ENCODE measurements around the gene MOB2. TPM values are rescaled to one million over a fixed set of nuclear protein-coding genes. Genes with fewer than 3 reads are reported as not detected.

Gene MOB2
- total and polyA plus RNA-seq, 9 of the 15 experiments (the other 6 are each of a cell fraction or from before 2014, with no cell fraction given): 0.17 to 36.8 (median 19.2) TPM

DNA sequence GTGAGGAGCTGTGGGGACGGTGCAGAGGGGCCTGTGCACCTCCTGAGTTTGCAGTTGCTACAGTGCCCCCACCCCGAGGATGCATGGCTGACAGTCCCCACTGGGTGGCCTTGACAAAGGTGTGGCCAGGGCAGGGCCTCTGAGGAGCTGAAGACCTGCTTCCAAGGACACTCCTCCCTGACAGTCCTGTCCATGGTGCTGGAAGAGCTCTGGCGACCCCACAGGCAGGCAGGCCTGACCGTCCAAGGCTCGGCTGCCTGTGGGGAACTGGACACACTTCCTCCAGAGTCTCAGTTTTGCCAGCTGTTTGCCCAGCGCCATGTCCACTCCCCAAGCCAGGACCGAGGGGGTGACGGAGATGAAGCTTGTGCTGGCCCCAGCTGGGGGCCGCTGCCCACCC is 64.1 kb downstream of the MOB2 start (continued):
- TF ChIP-seq MIER1 (IDR thresholded peaks at IDR 0.05; ENCODE audit: low read depth): peak; percentile 81
- peak; percentile 89 for TF ChIP-seq EHMT2 (IDR thresholded peaks at IDR 0.05)

DNA sequence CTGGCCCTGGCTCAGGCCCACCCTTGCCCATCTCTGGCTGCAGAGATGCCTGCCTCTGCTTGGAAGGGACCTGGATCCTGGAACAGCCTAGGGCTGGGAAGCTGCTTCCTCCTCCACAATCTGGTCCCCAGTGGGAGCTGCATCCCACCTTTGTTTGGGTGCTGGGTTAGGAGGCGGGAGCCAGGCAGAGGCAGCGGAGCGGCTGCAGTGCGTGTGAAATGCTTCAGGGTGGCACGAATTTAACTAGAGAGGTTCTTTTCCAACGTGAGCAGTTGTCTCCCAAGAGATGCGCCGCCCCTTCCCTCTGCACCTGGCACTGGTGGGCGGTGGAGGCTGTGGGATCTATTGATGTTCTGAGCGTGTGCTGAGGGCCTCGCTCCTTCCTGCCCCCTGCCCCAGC is 65.3 kb downstream of the MOB2 start:
- H3K4me2 ChIP-seq (ENCODE audit: insufficient read depth, low read length): no peak overlapping the region
- POLR2A ChIA-PET: no interaction called here
- peaks cover 9% of the 10 kb centered on the region for H3K9me3 ChIP-seq (replicated peaks; ENCODE audit: control insufficient read depth, insufficient read depth, low read depth, low read length)
- intact Hi-C loops (cut with micrococcal nuclease): no loop called here
- no peaks in the 10 kb centered on the region for H3K36me3 ChIP-seq (ENCODE audit: control insufficient read depth, insufficient read depth, low read length)
- DNase-seq (ENCODE audit: extremely low read depth in 1 of 4, low spot score in 3 of 4) (no peak), ATAC-seq (no peak), FAIRE-seq (no peak)
- WGBS (ENCODE audit: insufficient coverage, low coverage, missing lambda C conversion rate): 0% methylated on average over 9 of the region's 11 CpGs
- CTCF ChIA-PET (ENCODE audit: low intra/inter-chr PET ratio): no interaction called here
- no peaks in the 10 kb centered on the region for H4K20me1 ChIP-seq (replicated peaks; ENCODE audit: control insufficient read depth, insufficient read depth, low read length)
- H3K4me1 ChIP-seq (replicated peaks in 1 of 2; ENCODE audit: control insufficient read depth in 2 of 2, insufficient read depth in 2 of 2, low read length in 2 of 2): no peaks in the 10 kb centered on the region
- TF ChIP-seq OTX1 (CRISPR knock-in tag; IDR thresholded peaks at IDR 0.05): no peak
- in situ Hi-C loops (cut with MboI): no loop called here
- no peaks in the 10 kb centered on the region for H3K9me1 ChIP-seq (ENCODE audit: control insufficient read depth, insufficient read depth, low read length)
- H3K27ac ChIP-seq (ENCODE audit: extremely low read depth, low read depth, low read length): no peak overlapping the region
- H3K9ac ChIP-seq (ENCODE audit: insufficient read depth in 1 of 2, low read depth in 2 of 2, low read length in 2 of 2): no peak overlapping the region
- no peak overlapping the region for H2AFZ ChIP-seq (ENCODE audit: low read depth, low read length)
- no peak overlapping the region for H3K4me3 ChIP-seq
- no TSS peak for BruUV-seq (replicated peaks)
- no peaks in the 10 kb centered on the region for H3K79me2 ChIP-seq (ENCODE audit: control insufficient read depth, insufficient read depth, low read length)
- no peaks in the 10 kb centered on the region for H3K27me3 ChIP-seq (ENCODE audit: control insufficient read depth in 2 of 2, insufficient read depth in 2 of 2, low read length in 2 of 2)

DNA sequence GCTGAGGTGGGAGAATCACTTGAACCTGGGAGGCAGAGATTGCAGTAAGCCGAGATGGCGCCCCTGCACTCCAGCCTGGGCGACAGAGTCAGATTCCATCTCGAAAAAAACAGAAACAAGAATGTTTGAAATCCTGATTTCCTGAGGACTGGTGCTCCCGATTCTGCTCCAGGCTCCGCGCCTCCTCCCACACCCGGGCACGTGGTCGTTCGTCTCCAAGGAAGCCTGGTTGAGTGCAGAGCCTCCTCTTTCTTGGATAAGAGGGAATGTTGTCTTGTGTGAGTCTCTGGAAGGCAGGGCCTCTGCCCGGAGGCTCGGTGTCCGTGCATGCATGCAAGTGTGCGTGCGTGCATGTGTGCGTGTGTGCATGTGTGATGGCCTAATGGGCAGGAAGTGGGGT is 66.8 kb downstream of the MOB2 start:
- Histone ChIP-seq H3K9me1 (ENCODE audit: control insufficient read depth, insufficient read depth, low read length) (no peaks in the 10 kb centered on the region), H3K4me1 (replicated peaks in 1 of 2; ENCODE audit: control insufficient read depth in 2 of 2, insufficient read depth in 2 of 2, low read length in 2 of 2) (no peaks in the 10 kb centered on the region), H3K9me3 (replicated peaks; ENCODE audit: control insufficient read depth, insufficient read depth, low read depth, low read length) (peaks cover 9% of the 10 kb centered on the region), H3K36me3 (ENCODE audit: control insufficient read depth, insufficient read depth, low read length) (no peaks in the 10 kb centered on the region), H3K9ac (ENCODE audit: insufficient read depth in 1 of 2, low read depth in 2 of 2, low read length in 2 of 2) (no peak overlapping the region), H3K4me2 (ENCODE audit: insufficient read depth, low read length) (no peak overlapping the region), H3K27ac (ENCODE audit: extremely low read depth, low read depth, low read length) (no peak overlapping the region), H3K79me2 (ENCODE audit: control insufficient read depth, insufficient read depth, low read length) (no peaks in the 10 kb centered on the region), H3K4me3 (no peak overlapping the region), H3K27me3 (ENCODE audit: control insufficient read depth in 2 of 2, insufficient read depth in 2 of 2, low read length in 2 of 2) (no peaks in the 10 kb centered on the region), H4K20me1 (replicated peaks; ENCODE audit: control insufficient read depth, insufficient read depth, low read length) (no peaks in the 10 kb centered on the region), H2AFZ (ENCODE audit: low read depth, low read length) (no peak overlapping the region)
- ATAC-seq (no peak), DNase-seq (ENCODE audit: extremely low read depth in 1 of 4, low spot score in 3 of 4) (no peak), FAIRE-seq (no peak)
- intact Hi-C loops (cut with micrococcal nuclease) (no loop called here), in situ Hi-C loops (cut with MboI) (no loop called here)
- no TSS peak for BruUV-seq (replicated peaks)
- WGBS (ENCODE audit: insufficient coverage, low coverage, missing lambda C conversion rate): 34% methylated on average over 16 of the region's 17 CpGs
- CTCF ChIA-PET (ENCODE audit: low intra/inter-chr PET ratio): no interaction called here
- POLR2A ChIA-PET: no interaction called here
- TF ChIP-seq E2F3 (CRISPR knock-in tag; IDR thresholded peaks at IDR 0.05): no peak
- no peak for TF ChIP-seq KHSRP (IDR thresholded peaks at IDR 0.05)
- TF ChIP-seq HNRNPLL (IDR thresholded peaks at IDR 0.05; ENCODE audit: low read depth, low read length, poor library complexity, severe bottlenecking): no peak
- TF ChIP-seq, protein P1, sequence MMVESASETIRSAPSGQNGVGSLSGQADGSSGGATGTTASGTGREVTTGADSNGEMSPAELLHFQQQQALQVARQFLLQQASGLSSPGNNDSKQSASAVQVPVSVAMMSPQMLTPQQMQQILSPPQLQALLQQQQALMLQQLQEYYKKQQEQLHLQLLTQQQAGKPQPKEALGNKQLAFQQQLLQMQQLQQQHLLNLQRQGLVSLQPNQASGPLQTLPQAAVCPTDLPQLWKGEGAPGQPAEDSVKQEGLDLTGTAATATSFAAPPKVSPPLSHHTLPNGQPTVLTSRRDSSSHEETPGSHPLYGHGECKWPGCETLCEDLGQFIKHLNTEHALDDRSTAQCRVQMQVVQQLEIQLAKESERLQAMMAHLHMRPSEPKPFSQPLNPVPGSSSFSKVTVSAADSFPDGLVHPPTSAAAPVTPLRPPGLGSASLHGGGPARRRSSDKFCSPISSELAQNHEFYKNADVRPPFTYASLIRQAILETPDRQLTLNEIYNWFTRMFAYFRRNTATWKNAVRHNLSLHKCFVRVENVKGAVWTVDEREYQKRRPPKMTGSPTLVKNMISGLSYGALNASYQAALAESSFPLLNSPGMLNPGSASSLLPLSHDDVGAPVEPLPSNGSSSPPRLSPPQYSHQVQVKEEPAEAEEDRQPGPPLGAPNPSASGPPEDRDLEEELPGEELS (CRISPR knock-in tag; IDR thresholded peaks at IDR 0.05; ENCODE audit: borderline replicate concordance): no peak
- TF ChIP-seq ARID2 (IDR thresholded peaks at IDR 0.05): no peak
- no peak for TF ChIP-seq ZNF707 (CRISPR knock-in tag; conservative IDR thresholded peaks at IDR 0.05)
- no peak for TF ChIP-seq KLF13 (tag; IDR thresholded peaks at IDR 0.05; ENCODE audit: borderline replicate concordance, low read depth)
- TF ChIP-seq NCOA2 (IDR thresholded peaks at IDR 0.05; ENCODE audit: partially characterized antibody in 2 of 2): no peak
- TF ChIP-seq, protein P2, sequence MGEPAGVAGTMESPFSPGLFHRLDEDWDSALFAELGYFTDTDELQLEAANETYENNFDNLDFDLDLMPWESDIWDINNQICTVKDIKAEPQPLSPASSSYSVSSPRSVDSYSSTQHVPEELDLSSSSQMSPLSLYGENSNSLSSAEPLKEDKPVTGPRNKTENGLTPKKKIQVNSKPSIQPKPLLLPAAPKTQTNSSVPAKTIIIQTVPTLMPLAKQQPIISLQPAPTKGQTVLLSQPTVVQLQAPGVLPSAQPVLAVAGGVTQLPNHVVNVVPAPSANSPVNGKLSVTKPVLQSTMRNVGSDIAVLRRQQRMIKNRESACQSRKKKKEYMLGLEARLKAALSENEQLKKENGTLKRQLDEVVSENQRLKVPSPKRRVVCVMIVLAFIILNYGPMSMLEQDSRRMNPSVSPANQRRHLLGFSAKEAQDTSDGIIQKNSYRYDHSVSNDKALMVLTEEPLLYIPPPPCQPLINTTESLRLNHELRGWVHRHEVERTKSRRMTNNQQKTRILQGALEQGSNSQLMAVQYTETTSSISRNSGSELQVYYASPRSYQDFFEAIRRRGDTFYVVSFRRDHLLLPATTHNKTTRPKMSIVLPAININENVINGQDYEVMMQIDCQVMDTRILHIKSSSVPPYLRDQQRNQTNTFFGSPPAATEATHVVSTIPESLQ (CRISPR knock-in tag; IDR thresholded peaks at IDR 0.05): no peak
